ENCODE data around the gene GGCT.
"Not testable (repeated sequence)": the region's sequence is repeated elsewhere in the genome, so short reads cannot be mapped to it uniquely, and the experiment has no call there.

The GGCT gene

DNA sequence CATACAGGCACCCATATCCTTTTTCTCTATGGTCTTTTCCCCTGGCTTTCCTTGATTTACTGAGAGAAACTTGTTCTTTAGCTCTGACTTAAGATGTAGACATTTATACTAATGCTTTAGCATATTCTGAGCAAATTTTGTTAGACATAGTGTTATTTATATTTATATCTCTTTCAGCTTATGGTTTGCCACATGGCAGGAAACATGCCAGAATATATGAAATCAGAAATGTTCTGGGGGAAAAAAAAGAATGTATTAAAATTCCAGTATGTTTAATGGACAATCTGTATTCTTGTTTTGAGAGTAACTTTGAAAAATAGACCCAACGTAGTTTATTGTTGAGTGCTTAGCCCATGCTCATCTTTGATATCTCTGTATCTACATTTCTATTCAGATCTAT lies 10.1 kb upstream of the GGCT start:
- no peak for DNase-seq

DNA sequence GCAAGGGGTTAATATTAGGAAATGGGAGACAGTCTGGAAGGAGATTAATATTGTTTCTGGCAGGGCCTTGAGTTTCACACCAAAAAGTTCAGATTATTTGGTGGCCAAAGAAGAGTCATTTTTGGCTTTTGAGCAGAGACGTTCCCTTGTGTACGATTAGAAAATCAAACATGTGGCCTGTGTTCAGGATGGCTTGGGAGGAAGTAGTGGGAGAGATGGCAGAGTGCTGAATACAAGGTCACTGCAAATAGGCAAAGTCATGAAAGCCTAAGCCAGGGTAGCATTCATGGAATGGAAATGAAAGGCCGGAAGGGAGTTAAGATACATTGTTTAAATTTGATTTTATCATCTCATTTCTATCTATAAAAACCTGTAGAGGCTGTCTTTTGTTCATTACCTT lies 9.5 kb upstream of the GGCT start:
- no peak for DNase-seq

DNA sequence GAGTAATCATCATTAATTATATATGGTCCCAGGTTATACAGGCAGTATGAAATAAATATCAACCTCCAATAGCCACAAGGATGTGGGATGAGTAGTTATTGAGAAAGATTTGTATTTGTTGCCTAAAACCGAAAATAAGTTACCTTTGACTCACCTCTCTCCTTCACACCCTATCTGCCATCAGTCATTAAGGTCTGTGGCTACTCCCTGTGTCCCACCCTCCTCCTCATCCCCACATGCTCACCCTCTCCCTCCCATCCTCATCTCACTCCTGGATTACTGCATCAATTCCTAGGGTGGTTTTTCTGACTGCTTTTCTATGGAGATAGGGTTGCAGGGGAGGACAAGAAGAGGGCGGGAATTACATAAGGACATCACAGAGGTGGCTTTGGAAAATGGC lies 9.1 kb upstream of the GGCT start:
- DNase-seq, result no peak

DNA sequence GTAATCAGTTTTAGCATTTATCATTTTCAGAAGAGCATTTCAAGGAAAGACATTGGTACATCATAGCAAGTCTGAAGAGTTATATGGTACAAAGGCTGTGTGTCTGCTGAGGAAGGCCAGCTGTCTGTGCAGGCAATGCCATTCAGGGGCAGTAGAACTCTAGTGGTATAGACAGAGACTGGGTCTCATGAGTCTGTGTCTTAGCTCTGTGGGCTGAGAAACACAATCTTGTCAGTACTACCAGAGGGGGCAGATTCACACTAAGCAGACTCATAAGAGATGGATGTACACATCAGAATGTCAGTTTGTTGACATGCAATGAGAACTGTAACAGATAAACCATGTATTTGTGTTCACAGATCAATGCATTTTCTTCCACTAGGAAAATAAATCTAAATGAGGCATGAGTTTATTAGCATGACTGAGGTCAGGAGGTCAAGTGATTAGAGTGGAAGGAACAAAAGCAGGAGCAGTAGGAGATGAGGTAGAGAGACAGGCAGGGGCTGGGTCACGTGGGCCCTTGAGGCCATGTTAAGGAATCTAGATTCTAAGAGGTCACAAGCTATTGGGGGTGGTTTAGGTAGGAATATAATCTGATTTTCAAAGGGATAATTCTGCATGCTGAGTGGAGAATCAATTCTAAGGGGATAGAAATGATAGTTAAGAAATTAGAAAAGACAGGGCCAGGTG lies 7.5 kb upstream of the GGCT start:
- DNase-seq, result no peak

DNA sequence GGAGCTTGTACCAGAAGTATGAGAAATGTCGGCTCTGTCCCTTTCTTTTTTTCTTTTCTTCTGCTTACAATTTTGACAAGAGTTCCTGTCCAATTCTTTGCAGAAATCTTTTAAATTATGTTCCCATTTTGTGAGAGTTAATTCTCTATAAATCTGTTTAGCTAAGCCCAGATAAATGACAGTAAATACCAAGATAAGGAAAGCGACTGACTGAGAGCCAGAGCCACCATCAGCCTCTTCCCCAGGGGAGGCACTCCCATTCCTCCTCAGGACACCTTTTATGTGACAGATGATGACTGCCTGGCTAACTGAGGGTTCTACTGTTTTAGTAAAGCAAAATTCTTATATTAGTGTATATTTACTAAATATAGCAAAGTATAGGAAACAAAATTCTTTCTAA lies 6.9 kb upstream of the GGCT start:
- no peak for DNase-seq

DNA sequence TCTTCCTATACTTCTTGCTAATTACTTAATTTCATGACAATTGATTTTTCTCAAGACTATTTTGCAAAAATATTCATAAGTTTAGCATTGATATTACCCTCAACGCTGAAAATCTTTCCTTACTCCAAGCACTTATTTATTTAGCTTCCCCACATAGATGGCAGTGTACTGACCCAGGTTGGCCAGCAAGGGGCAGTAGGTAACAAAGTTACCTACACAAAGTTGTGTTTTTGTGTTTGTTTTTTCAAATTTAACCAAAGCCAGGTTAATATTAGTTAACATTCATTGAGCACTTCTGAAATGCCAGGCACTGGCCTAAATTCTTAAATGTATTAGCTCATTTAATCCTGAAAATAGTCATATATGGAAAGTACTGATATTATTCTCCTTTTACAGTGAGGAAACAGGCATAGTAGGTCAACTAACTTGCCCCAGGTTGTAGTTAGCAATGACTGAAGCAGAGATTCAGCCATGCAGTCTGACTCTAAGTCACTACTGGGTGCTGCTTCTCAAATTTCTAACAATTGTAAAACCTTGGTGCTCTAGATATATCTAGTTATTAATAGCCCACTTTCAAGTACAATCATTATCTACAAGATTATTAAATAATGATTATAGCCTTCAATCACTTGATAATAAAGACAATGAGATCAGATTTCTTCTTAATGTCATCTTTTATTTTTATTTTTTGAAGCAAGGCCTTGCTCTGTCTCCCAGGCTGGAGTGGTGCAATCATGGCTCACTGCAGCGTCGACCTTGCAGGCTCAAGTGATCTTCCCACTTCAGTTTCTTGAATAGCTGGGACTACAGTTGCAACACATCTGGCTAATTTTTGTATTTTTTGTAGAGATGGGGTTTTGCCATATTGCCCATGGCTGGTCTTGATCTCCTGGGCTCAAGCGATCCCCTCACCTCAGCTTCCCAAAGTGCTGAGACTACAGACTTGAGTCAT lies 5.8 kb upstream of the GGCT start:
- peak; percentile 46 for DNase-seq

DNA sequence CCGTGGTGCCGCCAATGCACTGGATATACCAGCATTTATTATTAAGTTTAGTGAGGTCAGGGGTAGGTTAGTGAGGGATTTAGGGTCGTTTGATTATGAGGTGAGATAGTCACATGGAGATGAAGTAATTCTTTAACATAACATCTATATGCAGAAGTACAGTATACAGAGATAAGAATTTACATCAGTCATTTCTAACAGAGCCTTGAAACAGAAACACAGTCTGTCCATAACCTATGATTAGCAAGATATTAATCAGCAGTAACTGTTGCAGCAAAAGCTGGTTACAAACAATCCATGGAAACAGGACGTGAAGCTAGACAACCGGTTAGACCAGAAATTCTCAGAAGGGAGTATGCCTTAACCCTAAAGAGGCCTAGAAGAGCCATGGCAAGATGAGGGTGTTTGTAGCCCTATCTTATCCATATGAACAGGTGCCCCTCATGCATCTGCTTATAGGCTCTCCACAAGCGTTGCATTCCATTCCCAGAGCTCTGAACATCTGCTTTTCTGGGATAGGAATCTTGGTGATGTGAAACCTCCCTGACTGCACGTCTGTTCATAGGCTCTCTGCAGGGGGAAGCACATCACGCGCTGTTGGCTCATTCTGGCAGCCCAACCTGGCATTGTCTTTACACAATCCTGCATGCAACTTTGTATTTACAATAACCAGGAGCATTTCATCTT lies 4.7 kb upstream of the GGCT start:
- not testable (repeated sequence) for DNase-seq

DNA sequence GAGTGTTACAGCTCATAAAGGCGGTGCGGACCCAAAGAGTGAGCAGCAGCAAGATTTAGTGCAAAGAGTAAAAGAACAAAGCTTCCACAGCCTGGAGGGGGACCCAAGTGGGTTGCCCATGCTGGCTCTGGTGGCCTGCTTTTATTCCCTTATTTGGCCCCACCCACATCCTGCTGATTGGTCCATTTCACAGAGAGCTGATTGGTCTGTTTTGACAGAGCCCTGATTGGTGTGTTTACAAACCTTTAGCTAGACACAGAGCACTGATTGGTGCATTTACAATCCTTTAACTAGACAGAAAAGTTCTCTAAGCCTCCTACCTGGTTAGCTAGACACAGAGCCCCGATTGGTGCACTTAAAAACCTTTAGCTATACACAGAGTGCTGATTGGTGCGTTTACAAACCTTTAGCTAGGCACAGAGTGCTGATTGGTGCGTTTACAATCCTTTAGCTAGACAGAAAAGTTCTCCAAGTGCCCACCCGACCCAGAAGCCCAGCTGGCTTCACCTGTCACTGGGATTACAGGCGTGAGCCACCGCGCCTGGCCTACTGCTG lies 2.8 kb upstream of the GGCT start:
- not testable (repeated sequence) for DNase-seq

DNA sequence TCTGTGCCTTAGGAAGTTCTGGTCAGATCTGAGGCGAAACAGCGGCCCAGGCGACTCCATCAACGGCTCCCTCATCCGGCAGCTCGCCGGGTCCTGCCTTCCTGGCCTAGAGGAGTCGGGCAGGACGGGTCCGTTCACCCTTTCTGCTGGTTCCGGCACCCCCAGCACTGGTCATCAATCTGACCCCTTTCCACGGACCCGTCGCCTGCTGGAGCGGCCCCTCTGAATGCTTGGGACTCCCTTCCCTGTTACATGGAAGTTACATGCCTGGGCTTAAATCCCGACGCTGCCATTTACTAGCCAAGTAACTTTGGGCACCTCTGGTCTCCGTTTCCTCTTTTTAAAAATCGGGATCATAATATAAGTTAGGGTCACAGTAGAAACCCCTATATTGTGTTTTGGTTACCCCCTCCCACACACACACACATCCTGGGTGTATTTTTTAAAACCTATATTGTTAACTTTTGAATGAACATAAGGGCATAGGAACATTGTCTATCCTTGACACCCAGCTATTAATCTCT lies 607 bp upstream of the GGCT start:
- DNase-seq, result no peak

DNA sequence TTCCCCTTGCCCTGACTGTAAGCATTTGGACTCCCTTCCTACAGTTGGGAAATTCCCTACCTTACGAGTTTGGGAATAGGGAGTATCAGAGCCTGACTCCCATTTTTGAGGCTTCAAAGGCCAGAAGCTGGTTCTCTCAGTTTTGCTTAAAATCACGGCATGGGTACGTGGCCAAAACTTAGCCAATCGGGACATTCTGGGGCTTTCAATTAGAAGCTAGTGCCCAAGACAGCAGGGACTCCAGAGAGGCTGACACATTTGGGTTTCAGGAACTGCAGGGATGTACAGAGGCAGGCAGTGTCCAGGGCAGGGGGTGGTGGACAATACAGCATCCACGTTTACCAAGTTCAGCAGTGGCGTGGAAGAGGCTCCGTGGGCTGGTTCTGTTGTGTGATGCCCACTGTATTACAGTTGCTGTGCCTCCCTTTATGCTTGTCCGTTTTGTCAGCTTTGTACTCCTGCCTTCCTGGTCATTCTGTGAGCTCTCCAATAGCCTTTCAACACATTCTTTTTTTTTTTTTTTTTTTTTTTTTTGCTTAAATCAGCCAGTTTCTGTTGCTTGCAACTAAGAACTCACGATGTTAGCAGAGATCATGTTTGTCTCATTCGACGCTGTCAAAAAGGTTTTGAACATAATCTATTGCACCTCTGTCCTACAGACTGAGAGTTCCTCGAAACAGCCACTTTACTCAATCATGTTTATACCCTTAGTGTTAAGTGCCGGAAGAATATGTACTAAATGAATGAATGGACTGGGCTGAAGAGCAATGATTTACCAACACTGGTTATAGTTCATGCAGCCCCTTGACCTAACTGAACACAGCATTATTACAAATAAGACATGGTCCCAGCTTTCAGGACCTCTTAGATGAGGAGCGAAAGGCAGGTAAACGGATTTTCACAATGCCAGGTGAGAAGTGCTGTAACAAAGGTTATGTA lies 1.1 kb downstream of the GGCT start:
- no peak for DNase-seq

DNA sequence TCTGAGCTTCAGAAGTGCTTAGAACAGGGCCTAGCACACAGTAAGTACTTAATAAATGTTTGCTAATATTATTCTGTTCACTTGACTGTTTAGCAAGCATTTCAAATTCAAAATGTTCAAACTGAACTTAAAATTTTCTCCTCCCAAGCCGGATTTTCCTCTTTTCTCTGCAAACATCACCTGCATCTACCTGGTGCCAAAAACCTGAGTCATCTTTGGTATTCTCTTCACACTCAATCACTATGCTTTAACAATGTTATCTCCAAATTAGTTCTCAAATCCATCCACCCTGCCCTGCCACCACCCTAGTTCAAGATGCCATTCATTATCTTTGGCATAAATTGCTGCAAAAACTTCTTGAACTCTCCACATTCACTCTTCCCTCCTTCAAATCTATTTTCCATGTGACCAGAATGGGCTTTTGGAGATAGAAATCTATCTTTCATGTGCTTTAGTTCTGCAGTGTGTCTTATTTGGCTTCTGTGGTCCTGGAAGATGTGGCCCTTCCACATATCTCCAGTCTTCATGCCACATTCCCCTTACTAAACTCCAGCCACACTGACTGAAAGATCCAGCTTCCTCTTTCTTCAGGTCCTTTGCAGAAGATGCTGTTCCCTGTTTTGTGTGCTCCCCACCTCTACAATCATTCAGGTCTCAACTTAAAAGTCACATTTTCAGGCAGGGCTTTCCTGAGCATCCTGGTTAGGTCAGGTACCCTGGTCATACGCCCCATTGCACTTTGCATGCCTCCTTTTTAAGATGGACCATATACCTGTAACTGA lies 2.0 kb downstream of the GGCT start:
- DNase-seq, result no peak

DNA sequence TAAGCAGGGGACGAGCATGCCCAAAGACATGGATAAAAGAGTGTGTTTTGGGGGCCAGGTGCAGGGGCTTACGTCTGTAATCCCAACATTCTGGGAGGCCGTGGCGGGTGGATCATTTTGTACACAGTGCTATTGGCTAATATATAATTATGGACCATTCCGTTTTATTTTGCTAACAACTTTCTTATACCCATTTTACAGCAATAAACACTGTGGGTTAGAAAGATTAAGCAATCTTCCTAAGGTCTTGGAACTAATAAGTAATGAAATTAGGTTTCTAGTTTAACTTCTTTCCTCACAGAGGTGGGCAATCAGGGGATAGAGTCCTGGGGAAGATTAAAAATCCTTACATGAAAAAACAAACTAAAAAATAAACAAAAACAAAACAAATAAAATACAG lies 3.4 kb downstream of the GGCT start:
- DNase-seq, result no peak

DNA sequence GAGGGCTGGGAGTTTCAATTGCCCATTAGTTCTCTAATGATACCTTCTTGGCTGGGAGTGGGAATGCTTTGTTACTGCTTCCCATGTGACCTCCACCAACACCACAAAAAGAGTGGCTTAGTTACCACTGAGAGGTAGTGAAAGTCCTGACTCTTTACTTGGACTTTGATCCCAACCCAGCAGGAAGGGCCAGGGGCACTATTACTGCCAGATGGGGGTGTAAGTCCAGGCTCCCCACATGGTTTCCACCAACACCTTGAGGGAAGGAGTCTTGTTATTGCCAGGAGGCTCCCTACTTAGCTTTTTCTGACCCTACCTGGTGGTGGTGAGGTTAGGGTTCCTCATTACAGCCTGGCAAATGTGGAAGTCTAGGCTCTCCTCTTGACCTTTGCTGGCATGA lies 11.4 kb downstream of the GGCT start:
- DNase-seq, result no peak

DNA sequence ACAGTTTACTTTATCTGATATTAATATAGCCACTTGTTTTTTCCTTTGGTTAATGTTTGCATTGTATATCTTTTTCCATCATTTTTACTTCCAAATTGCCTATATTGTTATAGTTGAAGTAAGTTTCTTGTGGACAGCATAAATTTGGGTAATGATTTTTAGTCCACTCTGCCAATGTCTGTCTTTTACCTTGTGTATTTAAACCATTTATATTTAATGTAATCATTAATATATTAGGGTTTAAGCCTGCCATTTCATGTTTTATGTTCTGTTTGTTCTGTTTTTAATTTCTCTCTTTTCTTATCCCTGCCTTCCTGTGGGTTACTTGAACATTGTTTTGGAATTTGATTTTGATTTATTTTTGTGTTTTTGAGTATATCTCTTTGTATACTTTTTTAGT lies 13.2 kb downstream of the GGCT start:
- no peak for DNase-seq

DNA sequence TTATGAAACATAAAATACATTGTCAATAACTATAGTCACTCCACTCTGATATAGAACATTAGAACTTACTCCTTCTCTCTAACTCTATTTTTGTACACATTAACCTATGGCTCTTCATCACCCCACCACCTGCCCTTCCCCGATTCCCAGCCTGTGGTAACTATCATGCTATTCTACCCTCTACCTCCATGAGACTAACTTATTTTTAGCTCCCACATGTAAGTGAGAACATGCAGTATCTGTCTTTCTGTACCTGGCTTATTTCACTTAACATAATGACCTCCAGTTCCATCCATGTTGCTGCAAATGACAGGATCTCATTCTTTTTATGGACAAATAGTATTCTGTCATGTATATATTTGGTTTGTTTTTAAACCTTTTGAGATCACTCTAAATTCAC lies 17.3 kb downstream of the GGCT start:
- no peak for DNase-seq

DNA sequence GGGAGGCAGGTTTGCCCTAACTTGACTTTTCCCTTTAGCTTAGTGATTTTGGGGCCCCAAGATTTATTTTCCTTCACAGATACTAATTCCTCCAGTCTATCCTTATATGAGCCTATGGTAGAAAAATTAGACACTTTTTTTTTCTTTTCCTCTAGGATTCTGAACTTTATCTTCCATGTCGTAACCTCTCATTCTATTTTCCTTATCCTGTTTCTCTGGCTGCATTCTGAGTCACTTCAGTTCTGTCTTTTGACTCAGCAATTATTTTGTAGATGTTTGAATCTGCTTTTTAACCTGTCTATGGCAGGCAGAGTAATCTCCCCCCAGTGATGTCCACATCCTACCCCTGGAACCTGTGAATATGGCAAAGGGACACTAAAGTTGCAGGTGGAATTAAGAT lies 19.0 kb downstream of the GGCT start:
- no peak for DNase-seq

DNA sequence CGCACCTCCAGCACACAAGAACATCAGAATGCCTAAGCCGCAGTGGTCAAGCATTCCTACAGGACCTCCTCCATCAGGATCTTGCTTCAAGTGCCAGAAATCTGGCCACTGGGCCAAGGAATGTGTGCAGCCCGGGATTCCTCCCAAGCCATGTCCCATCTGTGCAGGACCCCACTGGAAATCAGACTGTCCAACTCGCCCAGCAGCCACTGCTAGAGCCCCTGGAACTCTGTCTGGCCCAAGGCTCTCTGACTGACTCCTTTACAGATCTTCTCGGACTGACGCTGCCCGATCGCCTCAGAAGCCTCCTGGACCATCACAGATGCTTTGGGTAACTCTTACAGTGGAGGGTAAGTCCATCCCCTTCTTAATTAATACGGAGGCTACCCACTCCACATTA lies 23.2 kb downstream of the GGCT start:
- DNase-seq, result not testable (repeated sequence)

DNA sequence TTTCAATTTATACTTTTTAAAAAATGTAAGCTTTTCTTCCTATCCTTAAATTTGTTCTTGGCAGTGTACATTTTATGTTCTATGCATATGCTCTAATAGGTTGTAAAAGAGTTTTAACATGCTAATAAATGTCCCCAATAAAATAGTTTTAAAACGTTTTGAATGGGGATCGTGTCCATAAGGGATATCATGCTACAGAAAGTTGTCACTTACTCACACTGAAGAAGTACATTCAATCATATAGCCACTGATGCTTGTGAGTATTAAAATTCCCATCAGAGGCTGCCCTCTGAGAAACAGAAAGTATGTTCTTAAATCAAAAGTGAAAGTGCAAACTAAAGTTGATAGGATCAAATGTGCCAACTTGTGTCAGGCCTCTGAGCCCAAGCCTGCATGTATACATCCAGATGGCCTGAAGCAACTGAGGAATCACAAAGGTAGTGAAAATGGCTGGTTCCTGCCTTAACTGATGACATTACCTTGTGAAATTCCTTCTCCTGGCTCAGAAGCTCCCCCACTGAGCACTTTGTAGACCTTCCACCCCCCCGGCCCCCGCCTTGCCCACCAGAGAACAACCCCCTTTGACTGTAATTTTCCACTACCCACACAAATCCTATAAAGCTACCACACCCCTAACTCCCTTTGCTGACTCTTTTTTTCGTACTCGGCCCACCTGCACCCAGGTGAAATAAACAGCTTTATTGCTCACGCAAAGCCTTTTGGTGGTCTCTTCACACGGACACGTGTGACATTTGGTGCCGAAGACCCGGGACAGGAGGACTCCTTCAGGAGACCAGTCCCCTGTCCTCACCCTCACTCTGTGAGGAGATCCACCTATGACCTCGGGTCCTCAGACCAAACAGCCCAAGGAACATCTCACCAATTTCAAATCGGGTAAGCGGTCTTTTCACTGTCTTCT lies 25.2 kb downstream of the GGCT start:
- peak; percentile 61 for DNase-seq

DNA sequence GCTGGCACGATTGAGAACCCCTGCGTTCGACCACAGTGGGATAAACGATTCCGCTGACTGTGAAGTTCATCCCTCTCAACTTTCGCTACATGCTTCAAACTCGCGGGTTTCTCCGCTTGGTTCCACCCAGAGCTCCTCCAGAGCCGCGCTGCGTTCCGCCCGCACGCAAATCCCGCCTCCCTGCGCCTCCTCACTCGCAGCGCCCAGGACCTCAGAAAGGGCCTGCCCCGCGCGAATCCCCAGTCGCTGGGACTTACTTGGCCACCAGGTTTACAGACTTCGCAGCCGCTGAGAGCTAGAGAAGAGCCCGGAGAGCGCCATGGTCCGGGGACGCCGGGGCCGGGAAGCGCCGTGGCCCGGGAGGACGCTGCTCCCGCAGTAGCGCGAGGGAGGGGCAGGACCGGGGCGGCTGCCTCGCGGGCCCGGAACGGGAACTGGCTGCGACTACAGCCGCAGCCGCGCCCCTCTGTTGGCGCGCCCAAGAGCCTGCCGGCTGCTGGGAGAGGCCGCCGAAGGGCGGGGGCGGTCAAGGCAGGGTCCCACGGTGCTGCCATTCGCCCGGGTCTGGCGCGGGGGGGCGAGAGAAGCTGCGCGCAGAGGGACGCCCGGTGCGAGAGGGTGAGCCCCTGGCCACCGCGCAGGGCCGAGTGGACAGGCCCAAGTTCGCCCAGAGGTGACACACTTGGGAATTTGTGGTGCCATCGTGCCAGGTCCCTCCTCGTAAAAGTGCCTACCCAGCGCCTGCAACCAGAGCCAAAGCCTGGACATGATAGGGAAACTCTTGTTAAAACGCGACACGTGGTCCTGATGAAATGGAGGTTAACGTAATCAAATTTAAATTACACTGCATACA lies 26.1 kb downstream of the GGCT start, which contains the start of gene NOD1:
Gene NOD1, minus strand, starts transcription at position 436 of the 853 bp plus-strand sequence. CDS start 21,863 bp downstream, outside the sequence.
- DNase-seq, result peak; percentile 63

Data from CD4-positive, alpha-beta T cell treated with Interleukin-21 for 1 hour (primary cell).